GM19193 (cell line): Measurements from ENCODE around the gene DAPK2.

Source experiments
- POLR2A ChIP-seq: IDR thresholded peaks from 4 replicates; pipeline ENCODE4 v1.6.1; 2011; ENCODE audit not compliant: insufficient read depth, insufficient read length; ENCODE audit errors: extremely low read depth

Gene DAPK2

DNA sequence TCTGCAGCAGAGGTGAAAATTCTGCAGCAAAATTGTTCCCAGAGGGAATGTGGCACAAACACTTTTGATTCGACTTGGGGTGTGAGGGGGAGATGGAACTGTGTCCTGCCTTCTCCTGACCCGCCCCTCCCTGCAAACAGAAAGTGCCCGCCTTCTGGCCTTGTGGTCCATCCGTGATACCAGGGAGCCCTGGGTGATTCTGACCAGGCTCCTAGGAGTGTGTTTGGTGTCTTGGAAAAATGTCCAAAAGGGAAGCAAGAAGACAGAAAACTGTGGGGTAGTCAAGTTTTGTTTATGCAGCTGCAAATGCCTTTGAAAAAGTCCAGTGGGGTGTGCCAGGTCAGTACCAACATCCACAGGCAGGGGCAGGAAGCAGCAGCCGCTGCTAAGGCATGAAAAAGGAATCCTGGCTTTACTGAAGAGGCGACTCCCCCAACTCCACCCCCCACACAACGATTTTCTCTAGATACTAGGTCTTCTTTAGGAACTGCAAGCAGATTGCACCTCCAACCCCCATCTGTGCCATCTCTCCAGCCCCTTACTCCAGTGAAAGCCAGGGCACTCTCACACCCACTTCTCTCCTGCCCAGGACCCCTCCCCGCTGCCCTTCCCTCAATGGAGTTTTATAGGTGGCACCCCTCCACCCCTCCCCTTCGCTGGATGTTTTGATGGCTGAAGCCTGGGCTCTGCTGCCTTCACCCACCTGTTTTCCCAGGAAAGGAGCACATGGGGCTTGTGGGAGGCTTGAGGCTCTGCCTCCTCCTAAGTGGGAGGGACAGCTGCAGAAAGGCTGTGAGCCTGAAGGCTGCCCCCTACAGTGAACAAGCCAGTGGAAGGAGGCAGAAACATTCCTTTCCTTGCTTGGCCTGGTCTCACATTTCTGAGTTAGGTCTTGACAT, 130.2 kb downstream of the DAPK2 start:
- no peak for TF ChIP-seq POLR2A

DNA sequence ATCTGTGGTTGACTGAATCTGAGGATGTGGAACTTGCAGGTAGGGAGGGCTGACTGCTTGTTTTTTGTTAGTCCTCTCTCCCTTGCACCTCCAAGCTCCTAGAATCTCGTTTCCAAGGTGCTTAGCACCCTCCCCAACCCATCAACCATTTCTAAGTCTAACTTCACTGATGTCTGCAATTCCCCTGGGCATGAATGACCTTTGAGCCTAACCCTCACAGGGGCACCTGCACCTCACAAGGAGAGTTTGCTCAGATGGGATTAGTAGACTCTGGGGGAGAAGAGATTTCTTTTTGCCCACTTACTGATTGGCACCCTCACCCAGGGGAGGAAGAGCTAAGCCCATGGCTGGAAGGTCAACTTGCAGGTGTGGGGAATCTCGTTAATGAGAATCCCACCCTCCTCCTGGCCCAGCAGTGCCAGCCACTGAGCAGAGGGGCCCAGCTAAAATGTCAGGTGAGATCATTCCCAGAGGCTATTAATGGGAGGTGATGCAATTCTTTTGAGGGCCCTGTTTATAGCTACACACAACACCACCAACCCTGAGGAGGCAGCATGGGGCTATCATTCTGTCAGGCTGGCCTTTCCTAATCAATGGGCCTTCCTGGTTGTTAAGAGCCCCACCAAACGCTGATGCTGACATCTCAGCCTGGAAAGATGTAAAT, 130.9 kb downstream of the DAPK2 start:
- no peak for TF ChIP-seq POLR2A

GRCh38 chr15:63913786-63914315, 132.4 kb downstream of the DAPK2 start:
- TF ChIP-seq POLR2A = no peak

DNA sequence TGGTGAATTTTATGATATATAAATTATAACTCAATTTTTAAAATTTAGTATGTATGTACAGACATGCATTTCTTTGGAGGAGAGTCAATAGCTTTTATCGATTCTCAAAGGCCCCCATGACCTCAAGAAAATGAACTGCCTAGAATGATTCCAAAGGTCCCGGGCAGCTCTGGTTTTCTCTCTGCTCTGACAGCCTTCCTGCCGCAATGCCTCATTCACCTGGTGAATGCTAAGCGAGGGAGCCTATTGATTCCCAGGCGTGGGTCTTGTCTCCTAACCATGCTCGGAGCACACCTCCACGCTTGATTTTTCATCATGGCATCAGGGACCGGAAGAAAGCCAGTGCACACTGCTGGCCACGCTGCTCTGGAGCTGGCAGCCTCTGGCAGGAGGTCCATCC, 132.9 kb downstream of the DAPK2 start:
- TF ChIP-seq POLR2A = no peak

DNA sequence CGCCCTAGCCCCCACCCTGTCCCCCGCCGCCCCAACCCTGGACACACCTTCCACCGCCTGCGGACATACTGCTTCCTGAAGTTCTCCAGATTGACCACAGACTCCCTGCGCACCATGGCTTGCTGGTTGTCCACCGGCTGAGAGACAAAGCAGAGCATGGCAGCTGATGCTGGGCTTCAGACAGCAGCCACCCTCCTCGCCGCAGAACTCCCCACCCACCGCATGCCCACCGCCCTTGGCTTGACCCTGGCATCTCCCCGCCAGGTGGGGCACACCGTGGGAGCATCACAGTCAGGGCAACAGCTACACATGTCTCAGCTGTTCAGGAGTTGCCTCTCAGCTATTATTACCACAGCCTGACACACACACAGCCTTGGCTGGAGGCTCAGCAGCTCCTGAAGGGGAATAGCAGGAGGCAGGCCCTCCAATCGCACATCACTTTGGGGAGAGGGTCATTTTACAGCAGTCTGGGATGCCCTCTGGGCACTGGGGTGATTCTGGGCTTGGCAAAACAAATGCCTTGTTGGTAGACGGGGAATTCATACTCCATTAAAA, 134.1 kb downstream of the DAPK2 start:
- no peak for TF ChIP-seq POLR2A

DNA sequence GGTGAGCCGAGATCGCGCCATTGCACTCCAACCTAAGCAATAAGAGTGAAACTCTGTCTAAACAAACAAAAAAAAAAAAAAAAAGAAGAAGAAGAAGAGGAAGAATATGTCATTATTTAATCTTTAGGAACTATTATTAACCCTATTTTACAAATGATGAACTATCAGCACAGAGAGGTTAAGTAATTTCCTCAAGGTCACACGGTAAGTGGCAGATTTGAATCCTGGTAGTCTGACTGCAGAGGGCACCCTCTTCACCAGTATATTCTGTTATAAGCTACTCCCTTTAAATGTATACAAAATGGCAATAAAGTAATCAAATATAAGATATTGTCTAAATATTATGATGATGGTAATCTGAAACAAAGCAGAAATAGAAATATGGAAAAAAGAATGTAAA, 135.1 kb downstream of the DAPK2 start:
- no peak for TF ChIP-seq POLR2A

- no peak for TF ChIP-seq POLR2A
Measured at GRCh38 chr15:63909819-63910437, 136.4 kb downstream of the DAPK2 start.

DNA sequence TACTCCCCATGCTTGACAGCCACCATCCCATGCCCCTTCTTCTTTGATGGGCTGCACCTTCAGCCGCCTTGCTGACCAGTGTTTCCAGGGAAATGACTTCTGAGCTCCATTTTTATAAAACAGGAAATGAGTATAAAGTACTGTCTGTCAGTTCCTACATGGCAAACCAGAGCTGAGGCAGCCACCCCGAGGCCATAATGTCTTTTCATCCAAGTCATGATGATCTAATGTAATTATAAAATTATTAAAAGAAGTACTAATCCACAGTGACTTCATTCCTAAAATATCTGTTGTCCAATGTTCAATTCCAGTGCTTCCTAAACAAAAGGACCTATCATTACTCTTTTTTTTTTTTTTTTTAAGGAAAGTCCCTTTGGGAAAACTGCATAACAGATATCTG, 137.3 kb downstream of the DAPK2 start:
- TF ChIP-seq POLR2A = no peak

DNA sequence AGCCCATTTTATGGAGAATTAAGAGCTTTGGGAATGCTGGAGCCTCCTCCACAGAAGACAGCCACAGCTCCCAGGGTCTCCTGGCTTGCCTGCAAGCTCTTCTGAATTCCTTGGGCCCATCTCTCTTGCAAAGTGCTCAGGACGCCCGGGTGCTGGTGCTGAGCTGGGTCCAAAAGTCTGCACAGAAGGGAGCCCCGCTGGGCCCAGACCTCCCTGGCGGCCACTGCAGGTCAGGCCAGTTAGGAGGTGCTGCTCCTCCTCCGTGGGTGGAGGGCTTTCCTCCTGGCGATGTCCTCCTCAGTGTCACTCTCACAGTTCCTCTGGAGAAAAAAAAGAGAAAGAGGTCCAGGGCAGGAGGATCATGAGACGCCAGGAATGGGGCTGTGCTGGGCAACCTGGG, 138.0 kb downstream of the DAPK2 start:
- no peak for TF ChIP-seq POLR2A

DNA sequence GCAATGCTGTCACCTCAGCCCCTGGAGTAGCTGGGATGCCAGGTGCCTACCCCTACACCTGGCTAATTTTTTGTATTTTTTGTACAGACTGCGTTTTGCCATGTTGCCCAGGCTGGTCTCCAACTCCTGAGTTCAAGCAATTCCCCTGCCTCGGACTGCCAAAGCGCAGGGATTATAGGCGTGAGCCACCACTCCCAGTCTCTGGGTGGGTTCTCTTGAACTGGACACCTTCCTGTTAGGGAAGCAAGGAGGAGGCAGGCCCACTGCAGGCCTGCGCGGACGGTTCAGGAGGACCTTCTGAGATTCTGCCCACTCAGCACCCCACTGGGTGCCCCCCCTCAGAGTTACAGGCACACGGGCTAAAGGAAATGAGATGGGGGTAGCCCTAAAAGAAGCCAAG, 138.8 kb downstream of the DAPK2 start:
- TF ChIP-seq POLR2A = no peak

DNA sequence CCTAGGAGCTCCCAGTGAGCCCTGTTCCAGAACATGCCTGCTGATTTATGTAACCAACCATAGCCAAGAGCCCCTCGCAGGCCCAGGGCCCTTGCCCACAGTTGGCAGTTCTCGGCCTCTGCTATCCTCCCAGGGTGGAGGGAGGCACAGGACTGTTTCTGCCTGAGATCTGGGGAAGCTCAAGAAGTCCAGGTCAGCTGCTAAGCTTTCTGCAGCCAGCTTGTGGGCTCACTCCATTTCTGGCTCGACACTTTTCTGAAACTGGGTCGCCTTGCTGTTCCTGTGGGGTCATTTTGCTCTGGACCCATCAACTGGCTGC, 140.1 kb downstream of the DAPK2 start:
- no peak for TF ChIP-seq POLR2A

GRCh38 chr15:63905558-63906265, 140.6 kb downstream of the DAPK2 start:
- TF ChIP-seq POLR2A = no peak

DNA sequence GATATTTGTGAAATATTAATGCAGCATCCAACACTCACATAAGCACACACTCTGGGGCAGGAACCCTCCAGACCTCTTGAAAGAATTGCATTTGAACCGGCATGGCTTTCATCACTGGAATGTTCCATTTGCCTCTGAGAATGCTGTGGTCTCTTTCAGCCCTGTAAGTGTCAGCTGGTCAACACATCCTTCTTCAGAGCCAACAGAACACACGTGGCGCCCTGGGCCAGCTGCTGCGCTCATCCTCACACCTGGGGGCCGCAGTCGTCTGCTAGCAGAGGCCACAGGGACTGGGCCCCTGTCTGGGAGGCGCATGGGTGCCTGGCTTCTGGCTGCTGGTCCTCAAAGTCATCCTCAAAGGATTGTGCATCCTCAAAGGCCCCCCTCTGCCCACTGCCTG, 141.2 kb downstream of the DAPK2 start:
- no peak for TF ChIP-seq POLR2A

DNA sequence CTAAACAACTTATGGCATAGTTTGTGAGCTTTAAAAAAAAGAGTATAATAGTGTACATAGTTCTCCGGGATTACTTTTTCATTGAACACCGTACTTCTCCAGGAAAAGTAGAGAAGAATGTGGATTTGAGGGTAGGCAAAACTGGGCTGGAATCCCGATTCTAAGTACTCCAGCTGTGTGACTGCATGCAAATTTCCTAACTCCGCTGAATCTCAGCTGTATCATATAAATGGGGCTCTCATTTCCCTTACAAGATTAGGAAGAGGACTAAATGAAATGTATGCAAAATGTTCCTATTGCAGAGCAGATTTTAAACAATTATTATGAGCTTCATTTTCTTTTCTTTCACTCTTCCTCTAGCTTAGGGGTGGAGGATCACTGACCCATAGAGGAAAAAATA, 142.2 kb downstream of the DAPK2 start:
- TF ChIP-seq POLR2A = no peak

DNA sequence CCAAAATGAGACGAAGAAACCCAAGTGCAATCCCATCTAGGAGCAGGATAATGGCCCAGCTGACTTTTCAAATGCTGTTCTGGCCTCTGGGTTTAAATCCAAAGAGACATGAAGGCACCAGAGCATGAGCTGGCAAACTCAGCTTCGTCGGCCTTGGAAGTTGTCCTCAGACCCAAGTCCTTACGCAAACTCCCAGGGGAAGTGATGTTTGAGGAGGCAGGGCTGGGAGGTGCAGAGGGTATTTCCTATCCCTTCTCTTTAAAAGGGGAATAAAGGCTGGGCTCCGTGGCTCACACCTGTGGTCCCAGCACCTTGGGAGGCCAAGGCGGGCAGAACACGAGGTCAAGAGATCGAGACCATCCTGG, 143.6 kb downstream of the DAPK2 start:
- no peak for TF ChIP-seq POLR2A
